VCaP (cell line): ENCODE results near the gene CNKSR3.

Source experiments
- H3K27ac ChIP-seq: fragments of 450-650 bp; 2 replicates; pipeline ENCODE4 v1.5.1; 2017
- CTCF ChIP-seq: fragments of 450-650 bp; conservative IDR thresholded peaks from 2 replicates; pipeline ENCODE4 v1.5.1; 2017; ENCODE audit warnings: mild to moderate bottlenecking, moderate library complexity

The CNKSR3 gene

GRCh38 chr6:154386848-154387717 lies 123.4 kb downstream of the CNKSR3 start:
- TF ChIP-seq CTCF, result no peak
- peak overlapping the region; percentile 67 for H3K27ac ChIP-seq

- no peak for TF ChIP-seq CTCF
- H3K27ac ChIP-seq, result no peak overlapping the region; the same call in 1 of the 2 replicates
Measured at GRCh38 chr6:154384191-154384590, 126.3 kb downstream of the CNKSR3 start.

- TF ChIP-seq CTCF, result no peak
- no peak overlapping the region for H3K27ac ChIP-seq
Measured at GRCh38 chr6:154383273-154383672, 127.2 kb downstream of the CNKSR3 start.

GRCh38 chr6:154382740-154383139 lies 127.7 kb downstream of the CNKSR3 start:
- H3K27ac ChIP-seq, result no peak overlapping the region
- TF ChIP-seq CTCF, result no peak

- no peak overlapping the region for H3K27ac ChIP-seq
- no peak for TF ChIP-seq CTCF
Measured at GRCh38 chr6:154381548-154381947, 128.9 kb downstream of the CNKSR3 start.

GRCh38 chr6:154380741-154381140 lies 129.7 kb downstream of the CNKSR3 start:
- no peak overlapping the region for H3K27ac ChIP-seq
- no peak for TF ChIP-seq CTCF

GRCh38 chr6:154379585-154379984 lies 130.9 kb downstream of the CNKSR3 start:
- TF ChIP-seq CTCF, result no peak
- H3K27ac ChIP-seq, result no peak overlapping the region
